Keratinocyte (primary cell): ENCODE measurements around the gene KRTAP25-1. TPM values are rescaled to one million over a fixed set of nuclear protein-coding genes. Genes with fewer than 3 reads are reported as not detected.

ENCODE experiments used
- DNase-seq: peaks from one replicate; pipeline ENCODE4 v3.0.0-alpha.2; 2011; ENCODE audit warnings: low read depth, missing footprints, low spot score
- FAIRE-seq: peaks from 2 replicates; lab custom pipeline; 2011; peaks lifted over from hg19 to GRCh38; lab: Jason Lieb, UNC
- H2AFZ ChIP-seq: 2 replicates; pipeline ENCODE4 v1.6.0; 2012; ENCODE audit warnings: low read length, control low read depth, inconsistent platforms; ENCODE audit not compliant: control insufficient read depth
- H3K27ac ChIP-seq: 2 replicates; pipeline ENCODE4 v1.5.1; 2011; ENCODE audit warnings: low read length; ENCODE audit not compliant: control insufficient read depth, insufficient read depth
- H3K27me3 ChIP-seq: 3 replicates; pipeline ENCODE4 v1.6.0; 2011; ENCODE audit warnings: low read length; ENCODE audit not compliant: control insufficient read depth, insufficient read depth; ENCODE audit errors: extremely low read depth
- H3K36me3 ChIP-seq, 2 experiments: 2 replicates in 1 of 2; 3 replicates in 1 of 2; pipeline ENCODE4 v1.5.1; 2011; ENCODE audit warnings: low read length in 2 of 2, mild to moderate bottlenecking in 1 of 2; ENCODE audit not compliant: control insufficient read depth in 2 of 2, insufficient read depth in 2 of 2; ENCODE audit errors: extremely low read depth in 1 of 2
- H3K4me1 ChIP-seq: 3 replicates; pipeline ENCODE4 v1.5.1; 2011; ENCODE audit warnings: low read length; ENCODE audit not compliant: control insufficient read depth, insufficient read depth; ENCODE audit errors: extremely low read depth
- H3K4me2 ChIP-seq: 3 replicates; pipeline ENCODE4 v1.6.0; 2011; ENCODE audit warnings: low read depth, low read length; ENCODE audit not compliant: control insufficient read depth, insufficient read depth; ENCODE audit errors: extremely low read depth
- H3K4me3 ChIP-seq, 3 experiments: fragments of 200-600 bp in 1 of 3; sonication (generic) in 1 of 3; 2 replicates in 2 of 3; 3 replicates in 1 of 3; pipeline ENCODE4 v1.5.1; 2011 to 2016; ENCODE audit warnings: low read length in 3 of 3, mild to moderate bottlenecking in 3 of 3, control low read depth in 2 of 3, inconsistent platforms in 1 of 3, low read depth in 1 of 3, mixed read lengths in 1 of 3, mixed run types in 1 of 3, moderate library complexity in 1 of 3; ENCODE audit not compliant: control insufficient read depth in 2 of 3, insufficient read depth in 2 of 3; ENCODE audit errors: extremely low read depth in 1 of 3
- H3K79me2 ChIP-seq: 2 replicates; pipeline ENCODE4 v1.6.0; 2012; ENCODE audit warnings: low read length; ENCODE audit not compliant: control insufficient read depth, insufficient read depth
- H3K9ac ChIP-seq: 3 replicates; pipeline ENCODE4 v1.6.0; 2011; ENCODE audit warnings: low read length; ENCODE audit not compliant: control insufficient read depth, insufficient read depth; ENCODE audit errors: extremely low read depth
- H3K9me1 ChIP-seq: 3 replicates; pipeline ENCODE4 v1.6.0; 2011; ENCODE audit warnings: low read length; ENCODE audit not compliant: control insufficient read depth, insufficient read depth; ENCODE audit errors: extremely low read depth
- H3K9me3 ChIP-seq: 2 replicates; pipeline ENCODE4 v1.5.1; 2012; ENCODE audit warnings: low read depth, low read length; ENCODE audit not compliant: control insufficient read depth
- H4K20me1 ChIP-seq: 3 replicates; pipeline ENCODE4 v1.6.0; 2011; ENCODE audit warnings: low read length; ENCODE audit not compliant: control insufficient read depth, insufficient read depth; ENCODE audit errors: extremely low read depth
- CTCF ChIP-seq, 3 experiments: IDR thresholded peaks in 1 of 3; conservative IDR thresholded peaks in 1 of 3; optimal IDR thresholded peaks in 1 of 3; 2 replicates in 2 of 3; 3 replicates in 1 of 3; pipeline versions ENCODE3 to v1.5.1; 2011; ENCODE audit warnings: low read length in 3 of 3, mild to moderate bottlenecking in 3 of 3, moderate library complexity in 2 of 3, control low read depth in 1 of 3, inconsistent platforms in 1 of 3; ENCODE audit not compliant: insufficient read depth in 2 of 3; ENCODE audit errors: extremely low read depth in 1 of 3
- EZH2 ChIP-seq: IDR thresholded peaks from one replicate; pipeline ENCODE4 v1.6.1; 2012; ENCODE audit warnings: inconsistent platforms, mild to moderate bottlenecking, low read length, moderate library complexity
- dilution Hi-C: fragments of 300-500 bp; cut with MboI; formaldehyde crosslinking; loops from one replicate; pipeline ENCODE4 v1.7.0; 2020; ENCODE audit warnings: low sequenced_read_pairs; ENCODE audit not compliant: extremely low pct_ligation_motif_present
- polyA plus RNA-seq, 5 experiments: library from polyadenylated mRNA; depleted of rRNA in 3 of 5; stranded (reverse) in 3 of 5; stranded (forward) in 1 of 5; unstranded in 1 of 5; fragments of >200 nt; gene quantifications; 1 replicate in 1 of 5; 2 replicates in 3 of 5; 3 replicates in 1 of 5; pipeline versions ENCODE4 v1.2.1 to v1.2.3, GENCODE V29; 2011 to 2012; ENCODE audit warnings: missing spikeins in 2 of 5, low read depth in 1 of 5, low replicate concordance in 1 of 5

Gene KRTAP25-1
- polyA plus RNA-seq, 1 donor (not counting 4 experiments of a cell fraction or from before 2014, with no cell fraction given): not detected

DNA sequence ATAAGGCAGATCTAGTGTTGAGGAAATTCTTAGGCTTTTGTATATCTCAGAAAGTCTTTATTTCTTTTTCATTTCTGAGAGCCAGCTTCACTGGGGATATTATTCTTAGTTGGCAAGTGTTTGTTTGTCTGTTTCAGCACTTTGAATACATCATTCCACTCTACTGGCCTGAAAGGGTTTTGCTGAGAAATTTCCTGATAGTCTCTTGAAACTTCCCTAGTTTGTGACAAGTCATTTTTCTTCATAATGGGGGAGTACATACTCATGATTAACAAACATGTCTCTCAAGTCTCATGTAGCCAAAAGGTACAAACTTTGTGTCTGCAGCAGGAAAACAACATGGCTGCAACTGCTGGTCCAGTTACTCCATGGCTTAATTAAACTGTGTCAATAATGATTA, 37.1 kb upstream of the KRTAP25-1 start:
- H3K27me3 ChIP-seq: no peaks in the 10 kb centered on the region
- FAIRE-seq: no peak
- dilution Hi-C loops: no loop called here
- no peak for TF ChIP-seq EZH2
- no peak for TF ChIP-seq CTCF (optimal IDR thresholded peaks at IDR 0.05 in 1 of 3, IDR thresholded peaks at IDR 0.05 in 1 of 3, conservative IDR thresholded peaks at IDR 0.05 in 1 of 3; ENCODE audit: extremely low read depth in 1 of 3, insufficient read depth in 2 of 3, low read length in 3 of 3)
- H2AFZ ChIP-seq: no peak overlapping the region
- no peaks in the 10 kb centered on the region for H3K36me3 ChIP-seq
- DNase-seq: no peak
- H3K27ac ChIP-seq: no peak overlapping the region
- H3K9me3 ChIP-seq: no peaks in the 10 kb centered on the region
- H3K4me3 ChIP-seq: no peak overlapping the region
- H3K9ac ChIP-seq: no peak overlapping the region
- no peaks in the 10 kb centered on the region for H4K20me1 ChIP-seq
- H3K4me1 ChIP-seq: peaks cover 7% of the 10 kb centered on the region
- H3K79me2 ChIP-seq: no peaks in the 10 kb centered on the region
- H3K4me2 ChIP-seq: no peak overlapping the region
- no peaks in the 10 kb centered on the region for H3K9me1 ChIP-seq

- Histone ChIP-seq H4K20me1 (no peaks in the 10 kb centered on the region), H3K79me2 (no peaks in the 10 kb centered on the region), H3K27me3 (peaks cover 3% of the 10 kb centered on the region), H3K36me3 (no peaks in the 10 kb centered on the region), H3K9ac (no peak within 1 kb of the TSS), H2AFZ (no peak within 1 kb of the TSS), H3K4me3 (no peak within 1 kb of the TSS), H3K27ac (no peak within 1 kb of the TSS), H3K9me3 (no peaks in the 10 kb centered on the region), H3K4me2 (no peak within 1 kb of the TSS), H3K4me1 (no peaks in the 10 kb centered on the region), H3K9me1 (no peaks in the 10 kb centered on the region)
- dilution Hi-C loops: no loop called here
- no peak for DNase-seq
- no peak for TF ChIP-seq CTCF (optimal IDR thresholded peaks at IDR 0.05 in 1 of 3, IDR thresholded peaks at IDR 0.05 in 1 of 3, conservative IDR thresholded peaks at IDR 0.05 in 1 of 3; ENCODE audit: extremely low read depth in 1 of 3, insufficient read depth in 2 of 3, low read length in 3 of 3)
- TF ChIP-seq EZH2: no peak
- no peak for FAIRE-seq
Measured at GRCh38 chr21:30320215-30320614, 30.9 kb upstream of the KRTAP25-1 start, which contains the start of gene KRTAP26-1. Gene KRTAP26-1, minus strand, starts transcription at chr21:30320315. Its CDS starts 280 bp downstream, at chr21:30320035.
